Prostate gland (tissue), 2 donors: Measurements from ENCODE around the gene ST7.

ENCODE experiments used
- POLR2AphosphoS5 ChIP-seq: sonication (generic); formaldehyde crosslinking; IDR thresholded peaks from one replicate; pipeline ENCODE4 v1.6.1; 2017; ENCODE audit warnings: antibody characterized with exemption
- TF ChIP-seq, protein P1 (sequence below), 4 experiments: fragments of 200-600 bp in 2 of 4; fragments of 450-650 bp in 2 of 4; sonication (generic) in 2 of 4; IDR thresholded peaks; 1 replicate in 3 of 4; 2 replicates in 1 of 4; pipeline ENCODE4 v1.5.1; 2016 to 2019; ENCODE audit warnings: antibody characterized with exemption in 4 of 4, mild to moderate bottlenecking in 2 of 4, moderate library complexity in 2 of 4

DNA sequence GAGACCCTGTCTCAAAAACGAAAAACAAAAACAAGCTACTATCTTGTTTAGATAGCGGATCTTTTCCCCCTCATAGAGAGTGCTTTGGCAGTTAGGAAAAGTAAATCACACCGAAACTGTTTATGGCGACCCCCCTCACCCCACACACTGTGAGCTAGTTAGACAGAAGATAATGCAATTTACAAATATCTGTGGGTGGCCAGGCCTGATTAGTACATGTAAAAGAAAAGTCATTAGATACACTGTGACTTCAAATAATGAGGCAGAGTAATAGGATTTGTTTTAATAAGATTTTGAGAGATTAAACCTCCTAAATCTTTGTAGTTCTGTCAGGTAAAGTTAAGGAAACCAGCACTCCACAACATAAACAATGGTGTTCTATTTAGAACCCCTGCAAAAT is 121.1 kb downstream of the ST7 start:
- TF ChIP-seq, protein P1, sequence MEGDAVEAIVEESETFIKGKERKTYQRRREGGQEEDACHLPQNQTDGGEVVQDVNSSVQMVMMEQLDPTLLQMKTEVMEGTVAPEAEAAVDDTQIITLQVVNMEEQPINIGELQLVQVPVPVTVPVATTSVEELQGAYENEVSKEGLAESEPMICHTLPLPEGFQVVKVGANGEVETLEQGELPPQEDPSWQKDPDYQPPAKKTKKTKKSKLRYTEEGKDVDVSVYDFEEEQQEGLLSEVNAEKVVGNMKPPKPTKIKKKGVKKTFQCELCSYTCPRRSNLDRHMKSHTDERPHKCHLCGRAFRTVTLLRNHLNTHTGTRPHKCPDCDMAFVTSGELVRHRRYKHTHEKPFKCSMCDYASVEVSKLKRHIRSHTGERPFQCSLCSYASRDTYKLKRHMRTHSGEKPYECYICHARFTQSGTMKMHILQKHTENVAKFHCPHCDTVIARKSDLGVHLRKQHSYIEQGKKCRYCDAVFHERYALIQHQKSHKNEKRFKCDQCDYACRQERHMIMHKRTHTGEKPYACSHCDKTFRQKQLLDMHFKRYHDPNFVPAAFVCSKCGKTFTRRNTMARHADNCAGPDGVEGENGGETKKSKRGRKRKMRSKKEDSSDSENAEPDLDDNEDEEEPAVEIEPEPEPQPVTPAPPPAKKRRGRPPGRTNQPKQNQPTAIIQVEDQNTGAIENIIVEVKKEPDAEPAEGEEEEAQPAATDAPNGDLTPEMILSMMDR (IDR thresholded peaks at IDR 0.05): no peak
- no peak for TF ChIP-seq POLR2AphosphoS5
